HepG2 (cell line): Measurements from ENCODE around the gene PRKAG3. TPM values are rescaled to one million over a fixed set of nuclear protein-coding genes. Genes with fewer than 3 reads are reported as not detected.

Experiments used
- ATAC-seq: fragments of 200-7000 bp; cut with Tn5 transposase; 3 replicates; pipeline ENCODE4 v1.9.1; 2020; ENCODE audit warnings: mild to moderate bottlenecking, moderate library complexity
- BruUV-seq: library from RNA; stranded (reverse); fragments of 400-500 nt; replicated peaks from 2 replicates; lab custom pipeline; 2021; lab: Mats Ljungman, UMichigan
- CTCF ChIA-PET: fragments of 300-600 bp; formaldehyde crosslinking; extraction: SDS; loops from one replicate; lab custom pipeline; 2021; ENCODE audit warnings: low total read pairs, inconsistent platforms, low intra/inter-chr PET ratio; lab: Yijun Ruan, JAX
- POLR2A ChIA-PET: fragments of 350-600 bp; sonication (Branson Sonifier 250); formaldehyde crosslinking; loops from one replicate; lab custom pipeline; 2020; ENCODE audit warnings: antibody characterized with exemption, inconsistent platforms; lab: Yijun Ruan, JAX
- DNase-seq: peaks from one replicate; pipeline ENCODE4 v3.0.0-alpha.2; 2015; ENCODE audit warnings: low spot score
- FAIRE-seq: peaks from 3 replicates; lab custom pipeline; 2011; peaks lifted over from hg19 to GRCh38; lab: Jason Lieb, UNC
- H2AFZ ChIP-seq: one replicate; pipeline ENCODE4 v1.6.1; 2011; ENCODE audit warnings: low read length, inconsistent platforms
- H3K27ac ChIP-seq: fragments of 300-600 bp; 3 replicates; pipeline ENCODE4 v1.8.0; 2011; ENCODE audit warnings: mixed run types, mild to moderate bottlenecking, mixed read lengths, low read length, inconsistent platforms; ENCODE audit not compliant: insufficient read depth; ENCODE audit errors: extremely low read length
- H3K27me3 ChIP-seq, 2 experiments: fragments of 200-600 bp in 1 of 2; 2 replicates in 1 of 2; 3 replicates in 1 of 2; pipeline versions ENCODE4 v1.6.0 to v1.8.0; 2011; ENCODE audit warnings: low read length in 2 of 2, mild to moderate bottlenecking in 2 of 2, moderate library complexity in 2 of 2, inconsistent platforms in 1 of 2; ENCODE audit not compliant: insufficient read depth in 2 of 2, control insufficient read depth in 1 of 2
- H3K36me3 ChIP-seq, 2 experiments: fragments of 200-600 bp in 1 of 2; replicated peaks in 1 of 2; 2 replicates in 1 of 2; 3 replicates in 1 of 2; pipeline versions ENCODE4 v1.5.1 to v1.8.0; 2011; ENCODE audit warnings: low read length in 2 of 2, inconsistent platforms in 1 of 2; ENCODE audit not compliant: insufficient read depth in 2 of 2, control insufficient read depth in 1 of 2
- H3K4me1 ChIP-seq: 2 replicates; pipeline ENCODE4 v1.5.1; 2012; ENCODE audit warnings: low read length, inconsistent platforms; ENCODE audit not compliant: insufficient read depth
- H3K4me2 ChIP-seq: 2 replicates; pipeline ENCODE4 v1.6.0; 2011; ENCODE audit warnings: low read depth, low read length, inconsistent platforms
- H3K4me3 ChIP-seq, 3 experiments: fragments of 200-600 bp in 1 of 3; sonication (generic), shearing (Covaris generic) in 1 of 3; replicated peaks in 1 of 3; 2 replicates each; pipeline ENCODE4 v1.5.1; 2011 to 2016; ENCODE audit warnings: low read length in 3 of 3, inconsistent platforms in 2 of 3, low read depth in 2 of 3, mild to moderate bottlenecking in 2 of 3, control low read depth in 1 of 3, mixed read lengths in 1 of 3; ENCODE audit not compliant: insufficient read depth in 1 of 3
- H3K79me2 ChIP-seq: one replicate; pipeline ENCODE4 v1.6.1; 2011; ENCODE audit warnings: low read length, inconsistent platforms; ENCODE audit not compliant: insufficient read depth
- H3K9ac ChIP-seq: 2 replicates; pipeline ENCODE4 v1.6.0; 2011; ENCODE audit warnings: mild to moderate bottlenecking, low read depth, low read length, inconsistent platforms; ENCODE audit not compliant: insufficient read depth
- H3K9me3 ChIP-seq: 2 replicates; pipeline ENCODE4 v1.5.1; 2012; ENCODE audit warnings: mild to moderate bottlenecking, low read length
- H4K20me1 ChIP-seq: 2 replicates; pipeline ENCODE4 v1.6.0; 2011; ENCODE audit warnings: inconsistent platforms, mild to moderate bottlenecking, low read length, moderate library complexity; ENCODE audit not compliant: insufficient read depth
- GATAD2A ChIP-seq: IDR thresholded peaks from 2 replicates; pipeline ENCODE4 v1.6.1; 2016
- KLF16 ChIP-seq, 2 experiments: sonication (generic) in 1 of 2; formaldehyde crosslinking in 1 of 2; IDR thresholded peaks; 2 replicates each; pipeline versions ENCODE4 v1.6.1 to v1.8.0; 2016 to 2023; ENCODE audit warnings: missing genetic modification reagents in 2 of 2, missing compliant biosample characterization in 1 of 2
- LBX2 ChIP-seq: sonication (generic); formaldehyde crosslinking; IDR thresholded peaks from 2 replicates; pipeline ENCODE4 v1.5.0; 2020; ENCODE audit warnings: missing genetic modification reagents, mild to moderate bottlenecking, borderline replicate concordance
- REXO4 ChIP-seq: sonication (generic); formaldehyde crosslinking; IDR thresholded peaks from 2 replicates; pipeline ENCODE4 v1.8.0; 2022; ENCODE audit warnings: missing genetic modification reagents, mild to moderate bottlenecking, borderline replicate concordance
- SAFB2 ChIP-seq: sonication (generic); formaldehyde crosslinking; IDR thresholded peaks from 2 replicates; pipeline ENCODE4 v1.5.1; 2020; ENCODE audit warnings: missing genetic modification reagents, low read depth, mild to moderate bottlenecking, borderline replicate concordance
- SKIL ChIP-seq: sonication (generic); formaldehyde crosslinking; IDR thresholded peaks from 2 replicates; pipeline ENCODE4 v1.8.0; 2022; ENCODE audit warnings: missing genetic modification reagents, mild to moderate bottlenecking, moderate library complexity, borderline replicate concordance
- TBX3 ChIP-seq: fragments of 450-650 bp; IDR thresholded peaks from 2 replicates; pipeline ENCODE4 v1.6.1; 2017; ENCODE audit warnings: antibody characterized with exemption, mild to moderate bottlenecking, inconsistent platforms, borderline replicate concordance
- TOPORS ChIP-seq: sonication (generic); formaldehyde crosslinking; IDR thresholded peaks from 2 replicates; pipeline ENCODE4 v1.8.0; 2023; ENCODE audit warnings: mild to moderate bottlenecking, missing genetic modification reagents
- ZBTB46 ChIP-seq: sonication (generic); formaldehyde crosslinking; IDR thresholded peaks from 2 replicates; pipeline ENCODE4 v1.4.0; 2020; ENCODE audit warnings: mild to moderate bottlenecking, missing genetic modification reagents, borderline replicate concordance
- ZNF10 ChIP-seq: sonication (generic); formaldehyde crosslinking; IDR thresholded peaks from 2 replicates; pipeline ENCODE4 v1.4.0; 2020; ENCODE audit warnings: mild to moderate bottlenecking, low read depth, missing genetic modification reagents, borderline replicate concordance
- ZNF234 ChIP-seq: sonication (generic); formaldehyde crosslinking; conservative IDR thresholded peaks from 2 replicates; pipeline ENCODE4 v1.5.1; 2020; ENCODE audit warnings: mild to moderate bottlenecking, missing genetic modification reagents
- ZNF251 ChIP-seq: sonication (generic); formaldehyde crosslinking; IDR thresholded peaks from 2 replicates; pipeline ENCODE4 v1.9.0; 2021; ENCODE audit warnings: mild to moderate bottlenecking, missing genetic modification reagents
- ZNF780A ChIP-seq: sonication (generic); formaldehyde crosslinking; IDR thresholded peaks from 2 replicates; pipeline ENCODE4 v1.8.0; 2022; ENCODE audit warnings: mild to moderate bottlenecking, missing genetic modification reagents, moderate library complexity
- ZNF83 ChIP-seq: sonication (generic); formaldehyde crosslinking; IDR thresholded peaks from 2 replicates; pipeline ENCODE4 v1.4.0; 2020; ENCODE audit warnings: missing genetic modification reagents, mild to moderate bottlenecking, borderline replicate concordance
- ZUFSP ChIP-seq: sonication (generic); formaldehyde crosslinking; IDR thresholded peaks from 2 replicates; pipeline ENCODE4 v1.9.0; 2021; ENCODE audit warnings: missing genetic modification reagents, mild to moderate bottlenecking, borderline replicate concordance
- WGBS: methylation state at CpG from one replicate; pipeline ENCODE4 v1.1.6; 2017; ENCODE audit warnings: low lambda C conversion rate; 5-methylcytosine and 5-hydroxymethylcytosine counted together
- in situ Hi-C: cut with HindIII; loops from 2 replicates; pipeline ENCODE4 v1.10.0; 2017; ENCODE audit warnings: low pct_unique_long_range_greater_than_20kb; ENCODE audit not compliant: extremely low pct_ligation_motif_present
- intact Hi-C: fragments of 100-400 bp; cut with micrococcal nuclease; formaldehyde crosslinking; loops from one replicate; pipeline ENCODE4 v1.10.0; 2022; ENCODE audit not compliant: unreplicated experiment
- polyA plus RNA-seq, 8 experiments: library from polyadenylated mRNA; depleted of rRNA in 3 of 8; stranded (reverse) in 7 of 8; unstranded in 1 of 8; fragments of >200 nt; fragmentation: Illumina TruSeq in 4 of 8; extraction: Trizol in 4 of 8; gene quantifications; 2 replicates each; pipeline versions ENCODE4 v1.2.1 to v1.2.3, GENCODE V29; 2011 to 2016; ENCODE audit warnings: low read depth in 4 of 8, missing spikeins in 1 of 8, mixed read lengths in 1 of 8; ENCODE audit not compliant: insufficient read depth in 1 of 8
- total RNA-seq, 5 experiments: library from RNA; depleted of rRNA; stranded (reverse); fragments of >200 nt; fragmentation: Illumina TruSeq; extraction: Trizol; gene quantifications; 2 replicates each; pipeline ENCODE4 v1.2.3, GENCODE V29; 2016; ENCODE audit warnings: low read depth in 1 of 5

PRKAG3 gene
- total and polyA plus RNA-seq, 2 of the 13 experiments (the other 11 are each of a cell fraction or from before 2014, with no cell fraction given), result not detected

GRCh38 chr2:218876562-218877219, 45.1 kb upstream of the PRKAG3 start (continued):
- TF ChIP-seq REXO4 (CRISPR knock-in tag) (no peak), GATAD2A (CRISPR knock-in tag) (no peak), KLF16 (CRISPR knock-in tag; IDR thresholded peaks at IDR 0.05) (0 out of 4 replicates have a peak, but pooled peaks of 1 of the 2 experiments have one; percentile 30)

GRCh38 chr2:218875692-218876246, 44.2 kb upstream of the PRKAG3 start:
- no peaks in the 10 kb centered on the region for H3K9me3 ChIP-seq
- intact Hi-C loops (loop anchor here (1.0 kb wide), 1 partner anchor 23 kb away; no protein-coding TSS in a partner anchor), in situ Hi-C loops (no loop called here)
- no peaks in the 10 kb centered on the region for H3K36me3 ChIP-seq
- POLR2A ChIA-PET, result interaction anchor here (1.5 kb wide), 1 partner anchor 33 kb away, joined by 4 read pairs; no protein-coding TSS in a partner anchor
- ATAC-seq (no peak), DNase-seq (no peak), FAIRE-seq (no peak)
- no peak overlapping the region for H3K27ac ChIP-seq
- no peak overlapping the region for H3K4me3 ChIP-seq
- H3K27me3 ChIP-seq, result peaks cover 22 to 93% of the 10 kb centered on the region in 2 experiments; a peak in 4 of 5 replicates
- peaks cover 3% of the 10 kb centered on the region; the same call in 1 of the 2 replicates for H4K20me1 ChIP-seq
- H3K9ac ChIP-seq, result no peak overlapping the region
- peaks cover 9% of the 10 kb centered on the region; the same call in 1 of the 2 replicates for H3K4me1 ChIP-seq
- WGBS, result 5% methylated on average over 2 of the region's 2 CpGs
- H3K4me2 ChIP-seq, result no peak overlapping the region
- H3K79me2 ChIP-seq, result no peaks in the 10 kb centered on the region
- no TSS peak for BruUV-seq
- CTCF ChIA-PET, result interaction anchor here (2.1 to 2.6 kb wide), 2 partner anchors 21 to 23 kb away, joined by 9 to 58 read pairs; no protein-coding TSS in a partner anchor
- no peak overlapping the region for H2AFZ ChIP-seq
- no peak for TF ChIP-seq ZUFSP
- no peak for TF ChIP-seq ZNF234
- no peak for TF ChIP-seq ZNF251 (CRISPR knock-in tag)
- no peak for TF ChIP-seq ZNF780A (CRISPR knock-in tag)
- no peak for TF ChIP-seq TOPORS (CRISPR knock-in tag)
- TF ChIP-seq SAFB2 (CRISPR knock-in tag), result no peak
- no peak for TF ChIP-seq SKIL (CRISPR knock-in tag)
- no peak for TF ChIP-seq LBX2
- no peak for TF ChIP-seq TBX3
- no peak for TF ChIP-seq ZBTB46
- no peak for TF ChIP-seq ZNF83
- no peak for TF ChIP-seq ZNF10 (CRISPR knock-in tag)
